Mononuclear cell (primary cell): ENCODE results near the gene ECE1. TPM values are rescaled to one million over a fixed set of nuclear protein-coding genes. Genes with fewer than 3 reads are reported as not detected.

Source experiments
- H3K27me3 ChIP-seq: 2 replicates; pipeline ENCODE4 v1.6.0; 2011; ENCODE audit warnings: low read length, control low read depth; ENCODE audit not compliant: insufficient read depth
- H3K4me1 ChIP-seq: 2 replicates; pipeline ENCODE4 v1.5.1; 2011; ENCODE audit warnings: mild to moderate bottlenecking, low read length, control low read depth; ENCODE audit not compliant: insufficient read depth
- H3K4me3 ChIP-seq: 2 replicates; pipeline ENCODE4 v1.5.1; 2011; ENCODE audit warnings: mild to moderate bottlenecking, low read length, moderate library complexity
- H3K9me3 ChIP-seq: 2 replicates; pipeline ENCODE4 v1.5.1; 2011; ENCODE audit warnings: low read depth, mild to moderate bottlenecking, control low read depth, low read length
- total RNA-seq: library from RNA; depleted of rRNA; stranded (reverse); fragments of >200 nt; gene quantifications from one replicate; pipeline ENCODE4 v1.2.3, GENCODE V29; 2012

ECE1 gene
- total RNA-seq: 72.4 TPM

DNA sequence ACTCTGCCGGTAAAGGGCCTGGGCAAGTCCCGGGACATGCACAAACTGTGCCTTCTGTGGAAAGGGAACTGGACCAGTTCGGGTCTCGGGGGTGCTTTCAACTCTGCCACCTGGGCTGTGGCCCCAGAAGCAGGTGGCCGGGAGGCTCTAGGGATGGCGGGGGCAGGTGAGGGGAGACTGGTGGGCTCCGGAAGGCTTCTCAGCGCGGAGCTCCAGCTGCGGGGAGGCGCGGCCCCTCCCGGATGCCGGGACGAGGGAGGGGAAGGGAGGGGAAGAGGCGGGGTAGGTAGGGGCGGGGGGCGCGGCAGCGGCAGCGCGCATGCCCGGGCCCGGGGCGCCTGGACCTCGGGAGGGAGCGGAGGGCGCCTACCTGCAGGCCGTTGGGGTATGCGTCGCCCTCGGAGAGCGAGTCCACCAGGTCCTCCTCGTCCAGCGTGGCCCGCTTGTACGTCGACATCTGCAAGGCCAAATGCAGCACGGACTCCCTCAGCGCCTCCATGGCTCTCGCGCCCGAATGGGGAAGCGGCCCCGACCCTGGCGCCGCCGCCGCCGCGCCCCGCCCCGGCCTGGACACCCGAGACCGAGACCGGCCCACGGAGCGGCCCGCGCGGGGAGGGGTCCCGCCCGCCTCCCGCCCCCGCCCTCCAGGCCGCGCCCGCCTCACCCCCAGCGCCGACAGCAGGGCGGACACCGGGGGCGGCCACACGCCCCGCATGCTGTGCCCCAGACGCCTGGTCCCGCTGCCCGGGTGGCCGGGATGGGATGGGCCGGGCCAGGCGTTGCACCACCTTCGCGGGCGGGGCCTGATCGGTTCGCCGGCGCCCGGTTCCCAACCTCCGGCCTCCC lies at the start of gene ECE1:
TSS of gene ECE1 (minus strand) at position 764 of the 846 bp plus-strand sequence. CDS start at position 715, 49 bp downstream.
- Histone ChIP-seq H3K4me3 (peak within 1 kb of the TSS; percentile 51), H3K4me1 (peaks cover 76% of the 10 kb centered on the region), H3K9me3 (no peaks in the 10 kb centered on the region), H3K27me3 (no peaks in the 10 kb centered on the region)

DNA sequence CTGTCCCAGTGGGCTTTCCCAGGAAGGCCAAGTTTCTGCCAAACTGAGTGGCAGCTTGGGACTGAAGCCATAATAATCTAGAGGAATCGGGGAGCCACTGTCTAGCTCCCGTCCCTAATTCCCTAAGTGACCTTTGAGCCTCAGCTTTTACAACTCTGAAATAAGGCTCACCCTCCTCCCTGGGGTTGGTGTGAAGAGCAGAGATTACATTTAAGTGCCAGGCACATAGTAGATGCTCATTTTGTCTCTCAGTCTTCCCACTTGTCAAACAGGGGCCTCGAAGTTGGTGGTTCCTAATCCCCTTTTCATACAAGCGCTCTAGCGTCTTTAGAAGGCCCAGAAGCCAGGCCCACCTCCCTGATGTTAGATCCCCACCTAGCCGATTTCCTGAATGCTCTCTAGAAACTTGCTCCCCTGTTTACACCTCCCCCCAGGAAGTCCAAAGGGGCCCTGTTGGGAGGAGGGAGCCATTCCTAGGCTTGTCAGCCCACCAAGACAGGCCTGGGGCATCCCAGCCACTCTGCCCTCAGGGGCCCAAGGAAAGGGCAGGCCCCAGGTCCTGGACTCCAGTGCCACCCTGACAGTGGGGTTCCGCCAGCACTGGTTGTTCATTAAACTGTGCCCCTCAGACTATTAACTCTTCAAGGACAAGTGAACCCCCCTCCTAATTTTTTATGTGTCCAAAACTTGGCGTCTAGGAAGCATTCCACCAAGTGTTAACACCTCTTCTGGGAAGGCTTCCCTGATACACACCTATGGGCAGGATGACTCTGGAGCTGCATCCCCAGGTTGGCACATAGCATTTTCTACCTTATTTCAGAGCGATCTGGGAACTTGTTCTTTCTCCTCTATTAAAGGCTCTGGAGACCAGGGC lies 49.3 kb upstream of the ECE1 start:
- Histone ChIP-seq H3K4me1 (peaks cover 97% of the 10 kb centered on the region), H3K9me3 (no peaks in the 10 kb centered on the region), H3K27me3 (peaks cover 10% of the 10 kb centered on the region), H3K4me3 (no peak overlapping the region)

DNA sequence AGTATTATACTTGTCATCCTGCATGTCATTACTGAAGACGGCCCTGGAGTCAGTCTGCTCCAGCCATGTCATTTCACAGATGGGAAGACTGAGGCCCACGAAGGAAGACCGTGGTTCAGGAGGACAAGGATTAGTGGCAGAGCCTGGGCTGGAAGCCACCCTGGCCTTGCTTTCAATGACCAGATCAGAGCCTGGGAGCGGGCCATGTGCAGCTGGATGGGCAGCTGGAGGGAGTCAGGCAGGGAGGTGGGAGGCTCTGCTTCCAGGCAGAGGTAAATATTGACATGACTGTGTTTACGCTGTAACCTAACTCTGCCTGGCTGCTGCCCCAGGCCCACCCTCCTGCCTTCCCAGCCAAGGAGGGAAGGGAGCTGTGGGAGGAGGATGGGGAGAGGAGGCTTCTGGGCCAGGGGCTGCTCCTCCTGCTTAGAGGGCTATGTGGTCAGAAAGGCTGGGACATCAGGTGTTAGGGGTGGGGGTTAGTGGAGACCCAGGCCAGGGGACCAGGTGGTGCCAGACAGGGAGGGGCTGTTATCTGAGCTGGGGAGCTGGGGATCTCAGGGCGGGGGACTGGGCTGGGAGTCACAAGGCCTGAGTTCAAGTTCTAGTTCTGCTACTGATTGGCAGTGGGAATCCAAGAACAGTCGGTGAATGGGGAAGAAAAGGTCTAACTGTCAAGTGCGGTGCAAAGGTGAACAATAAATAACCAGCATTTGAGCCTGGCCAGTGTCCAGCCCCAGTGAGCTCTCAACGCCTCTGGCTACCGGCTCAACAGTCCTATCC lies 48.5 kb upstream of the ECE1 start:
- H3K9me3 ChIP-seq: no peaks in the 10 kb centered on the region
- peaks cover 5% of the 10 kb centered on the region for H3K27me3 ChIP-seq
- peaks cover 97% of the 10 kb centered on the region for H3K4me1 ChIP-seq
- H3K4me3 ChIP-seq: no peak overlapping the region

DNA sequence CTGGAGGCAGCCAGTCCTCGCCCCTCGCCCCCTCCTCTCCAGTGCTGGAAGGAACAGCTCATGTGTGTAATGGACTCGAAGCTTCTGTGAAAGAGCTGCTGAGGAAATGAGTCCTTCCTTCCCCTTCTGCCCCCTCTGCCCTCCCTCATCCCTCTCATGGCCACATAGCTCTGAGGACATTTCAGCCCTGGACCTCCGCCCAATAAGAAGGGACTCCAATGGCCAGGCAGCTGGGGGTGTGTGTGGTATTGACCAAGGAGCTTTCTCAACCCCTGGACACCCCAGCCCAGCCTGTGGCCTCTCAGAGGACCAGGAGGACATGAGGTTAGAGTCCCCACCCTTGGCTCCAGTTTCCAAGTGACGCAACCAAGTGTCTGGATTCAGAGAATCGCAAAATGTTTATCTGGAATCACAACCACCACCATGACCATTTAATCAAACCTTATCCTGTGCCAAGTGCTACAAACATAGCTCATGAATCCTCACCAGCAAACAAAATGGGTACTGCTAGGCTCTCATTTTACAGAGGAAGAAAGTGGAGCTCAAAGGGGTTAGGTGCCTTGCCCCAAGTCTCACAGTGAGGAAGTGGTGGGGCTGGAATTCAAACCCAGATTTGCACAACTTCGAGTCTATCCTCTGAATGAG lies 47.8 kb upstream of the ECE1 start:
- no peak overlapping the region for H3K4me3 ChIP-seq
- H3K27me3 ChIP-seq: no peaks in the 10 kb centered on the region
- no peaks in the 10 kb centered on the region for H3K9me3 ChIP-seq
- peaks cover 97% of the 10 kb centered on the region for H3K4me1 ChIP-seq

DNA sequence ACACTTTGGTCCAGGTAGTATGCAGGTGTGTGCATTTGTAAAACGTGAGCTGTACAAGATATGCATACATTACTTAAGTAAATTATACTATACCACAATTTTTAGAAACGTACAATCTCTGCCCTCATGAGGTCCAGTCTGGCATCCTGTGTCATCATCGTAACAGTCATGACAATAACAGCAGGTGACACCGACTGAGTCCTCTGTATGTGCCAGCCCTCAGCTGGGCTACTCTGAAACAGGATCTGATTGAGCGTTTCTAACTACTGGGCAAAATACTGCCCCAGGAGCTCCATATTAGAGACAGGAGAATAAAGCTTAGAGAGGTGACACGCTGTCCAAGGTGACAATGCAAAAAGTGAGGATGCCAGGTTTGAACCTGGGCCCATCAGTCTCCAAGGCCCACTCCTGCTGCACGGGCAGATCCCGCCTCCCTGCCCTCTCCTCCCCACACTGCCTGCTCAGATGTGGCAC lies 47.2 kb upstream of the ECE1 start:
- peaks cover 95% of the 10 kb centered on the region for H3K4me1 ChIP-seq
- no peaks in the 10 kb centered on the region for H3K27me3 ChIP-seq
- H3K9me3 ChIP-seq: no peaks in the 10 kb centered on the region
- no peak overlapping the region for H3K4me3 ChIP-seq

DNA sequence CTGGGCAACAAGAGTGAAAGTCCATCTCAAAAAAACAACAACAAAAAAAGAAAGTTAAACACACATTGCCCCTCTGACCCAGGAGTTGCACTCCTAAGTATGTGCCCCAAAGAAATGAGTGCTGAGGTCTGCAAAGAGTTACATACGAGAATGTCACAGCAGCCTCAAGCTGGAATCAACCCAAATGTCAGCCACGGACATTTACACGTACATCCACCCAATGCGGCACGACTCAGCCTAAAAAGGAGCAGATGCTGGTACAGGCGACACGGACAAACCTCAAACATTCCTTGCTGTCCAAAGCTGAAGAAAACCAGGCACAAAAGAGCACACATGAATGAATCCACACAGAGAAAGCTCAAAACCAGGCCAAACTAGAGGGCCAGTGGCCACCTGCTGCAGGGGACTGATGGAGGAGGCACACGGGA lies 46.8 kb upstream of the ECE1 start:
- no peaks in the 10 kb centered on the region for H3K9me3 ChIP-seq
- no peaks in the 10 kb centered on the region for H3K27me3 ChIP-seq
- H3K4me1 ChIP-seq: peaks cover 94% of the 10 kb centered on the region
- H3K4me3 ChIP-seq: no peak overlapping the region

DNA sequence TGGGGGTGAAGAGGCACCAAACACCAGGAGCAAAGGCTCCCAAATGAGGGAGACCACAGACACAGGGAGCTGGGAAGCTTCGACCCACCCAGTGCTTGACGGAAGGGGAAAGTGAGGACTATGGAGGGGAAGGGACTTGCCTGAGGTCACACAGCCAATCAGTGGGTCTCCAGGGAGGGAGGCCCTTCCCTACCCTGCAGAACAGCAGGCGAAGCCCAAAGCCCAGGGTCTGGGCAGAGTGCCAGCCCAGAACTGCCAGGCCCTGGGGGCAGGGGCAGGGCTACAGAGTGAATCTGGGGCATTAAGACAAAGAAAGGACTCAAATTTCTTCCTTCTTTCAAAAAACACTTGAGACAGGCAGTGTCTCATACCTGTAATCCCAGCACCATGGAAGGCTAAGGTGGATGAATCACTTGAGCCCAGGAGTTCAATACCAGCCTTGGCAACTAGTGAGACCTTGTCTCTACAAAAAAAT lies 45.5 kb upstream of the ECE1 start:
- Histone ChIP-seq H3K4me1 (peaks cover 94% of the 10 kb centered on the region), H3K27me3 (no peaks in the 10 kb centered on the region), H3K9me3 (no peaks in the 10 kb centered on the region), H3K4me3 (no peak overlapping the region)

DNA sequence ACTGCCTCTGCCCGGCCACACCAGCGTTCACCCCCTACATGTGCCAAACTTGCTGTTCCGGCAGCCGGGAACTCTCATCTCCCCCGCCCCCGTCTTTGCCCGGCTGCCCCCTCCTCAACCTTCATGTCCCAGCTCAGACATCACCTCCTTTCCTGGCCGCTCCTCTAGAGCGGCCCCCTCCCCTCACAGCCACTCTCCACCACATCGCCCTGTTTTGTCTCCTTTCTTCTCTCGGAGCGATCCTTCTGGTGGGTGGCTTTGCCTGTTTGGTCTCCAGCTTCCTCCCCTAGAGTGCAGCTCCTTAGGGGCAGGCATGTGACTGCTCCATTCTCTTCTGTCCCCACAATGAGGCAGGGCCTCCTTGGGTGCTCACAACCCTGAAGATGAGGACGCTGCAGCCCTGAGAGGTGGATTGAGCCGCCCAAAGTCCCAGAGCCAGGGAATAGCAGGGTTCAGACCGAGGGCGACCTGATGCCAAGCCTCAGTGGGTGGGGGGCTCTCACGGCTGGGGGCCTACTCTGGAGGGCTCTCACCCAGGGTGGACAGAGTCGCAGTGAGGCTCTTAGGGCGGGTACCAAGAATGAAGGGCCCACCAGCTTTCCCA lies 44.9 kb upstream of the ECE1 start:
- Histone ChIP-seq H3K27me3 (no peaks in the 10 kb centered on the region), H3K9me3 (no peaks in the 10 kb centered on the region), H3K4me3 (peak overlapping the region; percentile 18), H3K4me1 (peaks cover 94% of the 10 kb centered on the region)

DNA sequence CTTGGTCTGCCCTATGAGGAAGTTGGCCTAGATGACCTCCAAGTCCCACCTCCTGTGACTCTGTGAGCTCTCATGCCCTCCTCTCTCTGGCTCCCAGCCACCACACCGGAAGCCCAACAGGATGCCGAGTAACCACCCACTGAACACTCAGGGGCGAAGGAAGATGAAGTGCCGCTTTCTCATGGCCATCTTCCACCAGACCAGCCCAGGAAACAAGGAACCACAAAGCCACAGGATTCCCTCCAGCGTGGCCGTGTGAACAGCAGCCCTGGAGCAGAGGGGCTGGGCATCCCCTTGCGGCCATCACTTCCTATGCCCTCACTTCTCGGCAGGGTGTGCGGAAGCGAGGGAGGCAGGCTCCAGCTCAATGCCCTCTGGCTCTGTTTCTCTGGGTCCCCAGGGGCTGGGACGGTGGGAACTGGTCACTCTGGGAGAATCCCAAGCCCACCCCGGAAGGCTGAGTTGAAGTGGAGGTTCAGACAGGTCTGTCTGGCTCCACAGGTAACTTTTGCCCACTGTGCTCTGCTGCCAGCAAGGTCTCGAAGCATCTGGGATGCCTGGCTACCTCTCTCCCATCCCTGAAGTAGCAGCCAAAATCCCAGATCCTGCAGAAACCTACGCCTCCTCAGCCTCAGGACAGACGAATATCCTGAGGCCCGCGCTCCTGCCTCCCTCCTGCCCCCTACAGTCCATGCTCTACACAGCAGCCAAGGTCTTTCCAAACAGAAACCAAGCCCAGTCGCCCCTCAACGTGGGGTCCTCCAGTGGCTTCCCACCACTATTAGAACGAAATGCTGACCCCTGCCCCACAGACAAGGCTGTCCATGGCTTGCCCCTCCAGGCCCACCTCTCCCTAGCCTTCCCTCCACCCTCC lies 44.2 kb upstream of the ECE1 start:
- H3K4me3 ChIP-seq: peak overlapping the region; percentile 18

DNA sequence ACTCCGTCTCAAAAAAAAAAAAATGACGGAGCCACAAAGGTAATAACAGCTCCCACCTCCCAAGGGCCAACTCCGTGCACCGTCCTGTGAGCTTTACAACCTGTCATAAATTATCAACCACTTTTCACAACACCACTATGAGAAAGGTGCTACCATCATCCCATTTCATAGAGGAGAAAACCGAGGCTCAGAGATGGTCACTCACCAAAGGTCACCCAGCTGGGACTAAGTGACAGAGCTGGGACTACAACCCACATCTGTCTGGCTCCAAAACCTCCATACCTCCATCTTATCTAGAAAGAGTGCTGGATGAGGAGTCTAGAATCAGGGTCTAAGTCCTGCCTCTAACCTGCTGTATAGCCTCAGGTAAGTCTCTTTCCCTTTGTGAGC lies 43.6 kb upstream of the ECE1 start:
- H3K4me1 ChIP-seq: peaks cover 94% of the 10 kb centered on the region
- no peak overlapping the region for H3K4me3 ChIP-seq
- H3K27me3 ChIP-seq: no peaks in the 10 kb centered on the region
- no peaks in the 10 kb centered on the region for H3K9me3 ChIP-seq

More for the DNA sequence above, 44.2 kb upstream of the ECE1 start:
- H3K27me3 ChIP-seq: no peaks in the 10 kb centered on the region
- no peaks in the 10 kb centered on the region for H3K9me3 ChIP-seq
- peaks cover 94% of the 10 kb centered on the region for H3K4me1 ChIP-seq

DNA sequence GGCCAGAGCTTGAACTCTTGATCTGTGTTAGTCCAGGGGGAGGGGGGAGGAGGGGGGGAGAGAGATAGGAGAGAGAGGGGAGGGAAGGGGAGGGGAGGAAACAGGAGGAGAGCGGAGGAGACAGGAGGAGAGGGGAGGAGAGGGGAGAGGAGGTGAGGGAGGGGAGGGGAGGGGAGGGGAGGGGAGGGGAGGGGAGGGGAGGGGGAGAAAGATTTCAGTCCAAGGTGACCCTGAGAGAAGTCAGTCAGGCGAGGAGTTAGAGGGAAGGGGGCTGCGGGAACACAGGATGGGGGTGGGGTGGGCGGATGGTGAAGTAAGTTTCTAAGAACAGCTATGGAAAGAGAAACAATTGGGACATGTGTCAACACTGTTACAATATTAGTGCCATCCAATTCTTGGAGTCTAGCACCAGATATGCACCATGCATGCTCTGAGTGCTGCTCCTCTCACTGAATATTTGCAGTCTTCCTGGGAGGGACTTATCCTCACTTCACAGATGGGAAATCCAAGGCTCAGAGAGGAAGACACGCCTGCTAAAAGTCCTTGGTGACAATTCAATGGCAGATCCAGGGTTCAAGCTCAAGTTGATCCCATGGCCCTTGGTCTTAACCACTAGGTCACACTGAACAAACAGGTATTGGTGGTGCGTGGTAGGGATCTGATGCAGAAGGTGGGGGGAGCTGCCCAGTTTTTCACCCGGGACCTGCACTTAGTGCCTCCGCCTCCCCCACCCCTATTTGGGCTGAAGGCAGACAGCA lies 42.5 kb upstream of the ECE1 start:
- Histone ChIP-seq H3K9me3 (no peaks in the 10 kb centered on the region), H3K4me3 (no peak overlapping the region), H3K27me3 (no peaks in the 10 kb centered on the region), H3K4me1 (peaks cover 83% of the 10 kb centered on the region)

DNA sequence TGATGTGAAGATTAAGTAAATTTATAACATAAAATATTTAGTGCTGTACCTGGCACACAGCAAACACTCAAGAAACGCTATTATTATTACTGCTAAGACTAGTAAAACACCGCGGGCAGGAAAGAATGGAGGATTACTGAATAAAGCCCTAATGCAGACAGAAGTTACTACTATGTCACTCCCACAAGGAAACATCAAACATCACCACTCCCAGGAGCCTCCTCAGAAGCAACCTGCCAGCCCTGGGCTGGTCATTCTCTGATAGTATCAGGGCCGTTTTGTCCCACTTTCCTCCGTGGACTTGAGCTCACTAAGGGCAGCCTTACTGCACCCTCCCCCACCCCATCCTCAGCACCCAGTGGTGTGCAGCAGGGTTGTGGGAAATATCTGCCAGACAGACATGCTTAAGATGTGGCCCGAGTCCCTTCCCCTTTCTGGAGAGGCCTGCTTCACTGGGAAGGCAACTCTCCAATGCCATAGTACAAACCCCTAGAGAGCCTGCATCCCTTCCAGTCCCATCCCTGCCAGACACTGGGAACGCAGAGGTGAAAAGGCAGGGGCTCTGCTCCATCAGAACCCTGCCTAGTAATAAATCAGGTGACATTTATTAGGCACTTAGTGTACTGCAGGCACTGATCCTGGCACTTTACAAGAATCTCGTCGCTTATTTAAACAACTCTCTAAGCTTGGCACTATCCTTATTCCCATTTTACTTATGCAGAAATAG lies 41.7 kb upstream of the ECE1 start:
- Histone ChIP-seq H3K4me3 (no peak overlapping the region), H3K9me3 (no peaks in the 10 kb centered on the region), H3K4me1 (peaks cover 77% of the 10 kb centered on the region)

More for the DNA sequence above, 41.7 kb upstream of the ECE1 start:
- no peaks in the 10 kb centered on the region for H3K27me3 ChIP-seq
